H9 (cell line): ENCODE results near the gene ODAD2. TPM values are rescaled to one million over a fixed set of nuclear protein-coding genes. Genes with fewer than 3 reads are reported as not detected.

Experiments
- DNase-seq: peaks from one replicate; pipeline ENCODE4 v3.0.0-alpha.2; 2017
- H2AFZ ChIP-seq: one replicate; pipeline ENCODE4 v1.6.1; 2013; ENCODE audit warnings: mild to moderate bottlenecking, low read length, control low read depth, moderate library complexity
- H2AK5ac ChIP-seq: 2 replicates; pipeline ENCODE4 v1.6.1; 2013; ENCODE audit warnings: low read length, control low read depth, mixed read lengths; ENCODE audit not compliant: insufficient read length
- H2BK120ac ChIP-seq: one replicate; pipeline ENCODE4 v1.6.1; 2013; ENCODE audit warnings: low read depth, mild to moderate bottlenecking, low read length, control low read depth, inconsistent platforms; ENCODE audit not compliant: poor library complexity, severe bottlenecking
- H2BK12ac ChIP-seq: 2 replicates; pipeline ENCODE4 v1.6.1; 2013; ENCODE audit warnings: low read length, control low read depth, mixed read lengths, low read depth; ENCODE audit not compliant: insufficient read length
- H2BK15ac ChIP-seq: 2 replicates; pipeline ENCODE4 v1.6.1; 2013; ENCODE audit warnings: low read depth, low read length, control low read depth
- H2BK20ac ChIP-seq: one replicate; pipeline ENCODE4 v1.6.1; 2013; ENCODE audit warnings: low read depth, mild to moderate bottlenecking, low read length, control low read depth, inconsistent platforms; ENCODE audit not compliant: poor library complexity, severe bottlenecking
- H2BK5ac ChIP-seq: 2 replicates; pipeline ENCODE4 v1.6.1; 2013; ENCODE audit warnings: low read length, control low read depth, mixed read lengths; ENCODE audit not compliant: insufficient read length
- H3K14ac ChIP-seq: 2 replicates; pipeline ENCODE4 v1.6.1; 2013; ENCODE audit warnings: low read length, control low read depth; ENCODE audit not compliant: insufficient read depth
- H3K18ac ChIP-seq: 2 replicates; pipeline ENCODE4 v1.6.1; 2013; ENCODE audit warnings: low read depth, mild to moderate bottlenecking, mixed read lengths, low read length, control low read depth; ENCODE audit not compliant: insufficient read length
- H3K23ac ChIP-seq: 2 replicates; pipeline ENCODE4 v1.6.1; 2013; ENCODE audit warnings: low read length, control low read depth, mixed read lengths, low read depth; ENCODE audit not compliant: insufficient read length
- H3K23me2 ChIP-seq: 2 replicates; pipeline ENCODE4 v1.6.1; 2013; ENCODE audit warnings: low read depth, mild to moderate bottlenecking, mixed read lengths, low read length, control low read depth; ENCODE audit not compliant: insufficient read length, poor library complexity, severe bottlenecking
- H3K27ac ChIP-seq: 2 replicates; pipeline ENCODE4 v1.5.1; 2013; ENCODE audit warnings: low read length, control low read depth, mixed read lengths, low read depth; ENCODE audit not compliant: insufficient read length
- H3K27me3 ChIP-seq: 2 replicates; pipeline ENCODE4 v1.6.1; 2013; ENCODE audit warnings: low read length, control low read depth, inconsistent platforms; ENCODE audit not compliant: insufficient read depth
- H3K4ac ChIP-seq: 2 replicates; pipeline ENCODE4 v1.6.1; 2013; ENCODE audit warnings: low read depth, mild to moderate bottlenecking, control low read depth, inconsistent platforms, low read length, moderate library complexity
- H3K4me1 ChIP-seq: 2 replicates; pipeline ENCODE4 v1.6.1; 2013; ENCODE audit warnings: low read length, control low read depth, inconsistent platforms; ENCODE audit not compliant: insufficient read depth
- H3K4me2 ChIP-seq: 2 replicates; pipeline ENCODE4 v1.6.1; 2013; ENCODE audit warnings: low read length, control low read depth, mixed read lengths; ENCODE audit not compliant: insufficient read length, insufficient read depth
- H3K56ac ChIP-seq: 2 replicates; pipeline ENCODE4 v1.6.1; 2013; ENCODE audit warnings: low read depth, mild to moderate bottlenecking, mixed read lengths, low read length, control low read depth; ENCODE audit not compliant: insufficient read length
- H3K79me1 ChIP-seq: 2 replicates; pipeline ENCODE4 v1.6.1; 2013; ENCODE audit warnings: low read depth, mild to moderate bottlenecking, moderate library complexity, low read length, control low read depth, inconsistent platforms; ENCODE audit not compliant: insufficient read depth, poor library complexity, severe bottlenecking
- H3K79me2 ChIP-seq: 2 replicates; pipeline ENCODE4 v1.6.1; 2013; ENCODE audit warnings: low read length, control low read depth, inconsistent platforms; ENCODE audit not compliant: insufficient read depth
- H3K9ac ChIP-seq: 2 replicates; pipeline ENCODE4 v1.6.1; 2013; ENCODE audit warnings: low read length, control low read depth, mixed read lengths; ENCODE audit not compliant: insufficient read length; ENCODE audit errors: extremely low read depth
- H3K9me3 ChIP-seq: one replicate; pipeline ENCODE4 v1.6.1; 2013; ENCODE audit warnings: low read depth, low read length, inconsistent platforms; ENCODE audit not compliant: control insufficient read depth
- H3T11ph ChIP-seq: one replicate; pipeline ENCODE4 v1.6.1; 2013; ENCODE audit warnings: mild to moderate bottlenecking, low read length, control low read depth, inconsistent platforms
- H4K20me1 ChIP-seq: one replicate; pipeline ENCODE4 v1.6.1; 2013; ENCODE audit not compliant: control insufficient read depth, insufficient read length, insufficient read depth
- H4K5ac ChIP-seq: 2 replicates; pipeline ENCODE4 v1.6.1; 2013; ENCODE audit warnings: low read depth, mild to moderate bottlenecking, mixed read lengths, low read length, control low read depth; ENCODE audit not compliant: insufficient read length
- H4K8ac ChIP-seq: replicated peaks from 2 replicates; pipeline ENCODE4 v1.6.1; 2013; ENCODE audit warnings: low read length, control low read depth, mixed read lengths, low read depth; ENCODE audit not compliant: insufficient read length
- H4K91ac ChIP-seq: 2 replicates; pipeline ENCODE4 v1.6.1; 2013; ENCODE audit warnings: low read depth, mild to moderate bottlenecking, moderate library complexity, mixed read lengths, low read length, control low read depth; ENCODE audit not compliant: insufficient read length
- H3K27ac Mint-ChIP-seq, 3 experiments: 2 replicates in 2 of 3; 3 replicates in 1 of 3; pipeline ENCODE4 v1.8.0; 2020 to 2021; ENCODE audit warnings: mixed read lengths in 3 of 3, mild to moderate bottlenecking in 1 of 3, moderate library complexity in 1 of 3
- H3K27me3 Mint-ChIP-seq: 2 replicates; pipeline ENCODE4 v1.8.0; 2021; ENCODE audit warnings: low read depth, mild to moderate bottlenecking, moderate library complexity, mixed read lengths
- H3K36me3 Mint-ChIP-seq, 3 experiments: 2 replicates in 2 of 3; 3 replicates in 1 of 3; pipeline ENCODE4 v1.8.0; 2020 to 2021; ENCODE audit warnings: low read depth in 3 of 3, mixed read lengths in 3 of 3; ENCODE audit not compliant: insufficient read depth in 1 of 3
- H3K4me1 Mint-ChIP-seq, 2 experiments: 2 replicates each; pipeline ENCODE4 v1.8.0; 2020; ENCODE audit warnings: mixed read lengths in 2 of 2
- H3K4me3 Mint-ChIP-seq, 2 experiments: 2 replicates in 1 of 2; 3 replicates in 1 of 2; pipeline ENCODE4 v1.8.0; 2020 to 2021; ENCODE audit warnings: mild to moderate bottlenecking in 2 of 2, mixed read lengths in 2 of 2, moderate library complexity in 1 of 2
- H3K9me3 Mint-ChIP-seq, 2 experiments: 2 replicates in 1 of 2; 3 replicates in 1 of 2; pipeline ENCODE4 v1.8.0; 2020; ENCODE audit warnings: mild to moderate bottlenecking in 2 of 2, mixed read lengths in 2 of 2, moderate library complexity in 1 of 2
- CTCF ChIP-seq: fragments of 200-600 bp; sonication (generic); conservative IDR thresholded peaks from 3 replicates; pipeline ENCODE4 v1.8.0; 2021; ENCODE audit warnings: antibody characterized with exemption, mild to moderate bottlenecking
- WGBS: extraction: QIAGEN DNeasy Blood & Tissue Kit; methylation state at CpG from one replicate; pipeline ENCODE4 v1.1.7; 2013; ENCODE audit warnings: missing lambda C conversion rate, low lambda C conversion rate, mixed read lengths; ENCODE audit not compliant: insufficient read length; ENCODE audit errors: extremely low coverage; 5-methylcytosine and 5-hydroxymethylcytosine counted together
- total RNA-seq: library from RNA; stranded (reverse); gene quantifications from 2 replicates; pipeline ENCODE4 v1.2.1, GENCODE V29; 2021

Gene ODAD2
- total RNA-seq, 1 experiment from 2014 or later: 4.5 TPM

GRCh38 chr10:28020993-28021982 lies 22.4 kb upstream of the ODAD2 start:
- no peak for DNase-seq
- no peak for TF ChIP-seq CTCF
- H3K4me2 ChIP-seq: no peak overlapping the region
- H2BK15ac ChIP-seq: no peak overlapping the region
- no peaks in the 10 kb centered on the region for H3K36me3 Mint-ChIP-seq
- H3K23me2 ChIP-seq: no peaks in the 10 kb centered on the region
- H3K9ac ChIP-seq: no peak overlapping the region
- no peak overlapping the region for H2AFZ ChIP-seq
- no peak overlapping the region for H3K56ac ChIP-seq
- no peak overlapping the region for H2BK120ac ChIP-seq
- no peak overlapping the region for H2BK12ac ChIP-seq
- no peaks in the 10 kb centered on the region for H3K27me3 Mint-ChIP-seq
- no peaks in the 10 kb centered on the region for H3K9me3 Mint-ChIP-seq
- no peak overlapping the region for H4K5ac ChIP-seq
- no peak overlapping the region for H2AK5ac ChIP-seq
- no peak overlapping the region for H3K27ac ChIP-seq
- no peaks in the 10 kb centered on the region for H4K20me1 ChIP-seq
- H3K4me1 ChIP-seq: no peaks in the 10 kb centered on the region
- peaks cover 5 to 10% of the 10 kb centered on the region in 2 experiments; a peak in 3 of 4 replicates for H3K4me1 Mint-ChIP-seq
- no peak overlapping the region for H4K8ac ChIP-seq
- no peak overlapping the region for H3K4me3 Mint-ChIP-seq
- H2BK20ac ChIP-seq: no peak overlapping the region
- no peaks in the 10 kb centered on the region for H3K79me1 ChIP-seq
- no peak overlapping the region for H3K4ac ChIP-seq
- H3T11ph ChIP-seq: no peak overlapping the region
- no peak overlapping the region for H3K23ac ChIP-seq
- H4K91ac ChIP-seq: no peak overlapping the region
- no peaks in the 10 kb centered on the region for H3K27me3 ChIP-seq
- H3K18ac ChIP-seq: no peak overlapping the region
- H3K9me3 ChIP-seq: no peaks in the 10 kb centered on the region
- H3K14ac ChIP-seq: no peak overlapping the region
- no peak overlapping the region for H2BK5ac ChIP-seq
- no CpG with 5 or more reads among the region's 5 CpGs for WGBS
- peak overlapping the region in 1 of 3 experiments; percentile 53; a peak in 1 of 7 replicates for H3K27ac Mint-ChIP-seq
- no peaks in the 10 kb centered on the region for H3K79me2 ChIP-seq
